HG02852 (cell line): ENCODE results near the gene TBC1D22B.
"Not testable (repeated sequence)": the region's sequence is repeated elsewhere in the genome, so short reads cannot be mapped to it uniquely, and the experiment has no call there.

Experiments used
- ATAC-seq: cut with Tn5 transposase; IDR thresholded peaks from one replicate; pipeline ENCODE4 v1.9.1; 2021; ENCODE audit warnings: mild to moderate bottlenecking, moderate library complexity; ENCODE audit not compliant: unreplicated experiment

The TBC1D22B gene

DNA sequence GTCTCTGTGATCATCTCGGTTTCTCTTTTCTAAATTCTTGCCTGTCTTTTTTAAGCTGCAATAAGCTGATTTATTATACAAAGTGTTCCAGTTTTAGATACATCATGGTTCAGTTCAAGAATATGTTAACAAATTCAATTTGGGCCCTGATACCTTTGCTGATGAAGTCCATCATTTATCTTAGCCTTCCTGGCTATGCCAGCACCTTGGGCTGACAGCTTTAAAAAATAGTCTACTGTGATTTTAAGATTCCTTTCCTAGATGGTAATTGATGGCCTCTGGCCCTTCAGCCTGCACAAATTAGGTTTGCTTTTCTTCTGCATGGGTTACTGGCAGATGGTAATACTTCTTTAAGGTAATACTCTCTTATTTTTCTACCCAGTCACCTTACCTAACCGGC lies 7.4 kb downstream of the TBC1D22B start:
- ATAC-seq = no peak

DNA sequence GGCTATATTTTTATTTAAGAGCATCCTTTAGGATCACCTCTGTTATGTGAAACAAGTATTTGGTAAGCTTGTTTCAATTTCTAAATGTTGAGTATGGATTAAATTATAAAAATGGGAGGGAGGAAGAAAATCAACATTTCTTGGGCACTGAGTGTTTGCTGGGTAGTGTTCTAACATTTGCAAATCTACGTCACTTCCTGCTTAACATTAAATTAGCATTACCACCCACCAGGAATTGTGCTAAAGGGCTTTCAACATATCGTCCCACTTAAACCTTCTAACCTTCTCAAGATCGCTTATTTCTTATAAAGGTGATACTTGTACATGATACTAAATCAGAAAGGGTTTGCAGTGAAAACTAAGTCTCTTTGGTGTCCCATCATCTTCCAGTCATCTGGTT lies 8.3 kb downstream of the TBC1D22B start:
- ATAC-seq = no peak

DNA sequence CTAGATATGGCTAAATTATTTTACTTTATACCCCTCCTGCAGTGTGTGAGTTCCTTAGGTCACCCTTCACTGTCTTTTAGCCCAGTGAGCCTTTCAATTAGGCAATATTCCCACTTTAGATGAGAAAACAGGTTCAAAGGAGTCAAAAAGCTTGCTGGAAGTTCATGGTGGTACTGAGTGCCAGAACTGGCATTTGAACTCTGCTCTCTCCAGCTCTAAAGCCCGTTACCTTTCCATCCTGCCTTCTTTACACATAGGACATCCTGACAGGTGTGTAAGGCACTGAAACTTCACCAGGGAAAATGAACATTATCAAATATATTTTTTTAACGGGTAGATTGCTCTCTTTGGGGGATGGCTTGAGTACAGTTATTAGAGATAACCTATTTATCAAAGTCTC lies 11.5 kb downstream of the TBC1D22B start:
- no peak for ATAC-seq

DNA sequence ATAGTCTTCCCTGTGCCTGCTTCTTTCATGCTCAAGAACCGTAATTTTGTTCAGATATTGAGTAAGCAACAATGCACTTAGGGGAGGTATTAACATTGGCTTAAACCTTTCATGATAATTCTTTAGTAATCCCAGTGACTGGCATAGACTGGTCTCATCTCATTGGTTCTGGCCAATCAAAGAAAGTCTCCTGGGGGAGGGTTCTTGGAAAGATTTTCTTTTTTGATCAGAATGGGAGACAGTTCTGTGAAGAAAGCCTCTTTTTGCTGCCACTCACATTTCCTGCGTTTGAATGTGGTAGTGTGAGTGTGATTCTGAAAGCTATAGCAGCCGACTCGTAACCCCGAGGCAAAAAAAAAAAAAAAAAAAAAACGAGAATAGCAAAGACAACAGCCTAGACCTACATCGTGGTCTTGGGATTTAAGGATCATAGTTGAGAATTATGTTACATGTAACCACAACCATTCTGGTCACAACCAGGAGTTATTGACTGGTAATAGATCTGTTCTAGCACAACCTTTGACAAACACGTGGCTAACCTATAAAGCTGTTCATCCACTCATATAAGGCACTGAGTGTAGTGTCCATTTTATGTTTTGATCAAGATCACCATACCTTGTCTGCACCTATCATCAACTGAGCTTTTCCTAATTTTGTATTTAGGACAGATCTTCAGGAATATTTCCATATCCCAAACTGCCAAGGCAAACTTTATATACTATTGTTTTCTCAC lies 15.4 kb downstream of the TBC1D22B start:
- ATAC-seq = no peak

DNA sequence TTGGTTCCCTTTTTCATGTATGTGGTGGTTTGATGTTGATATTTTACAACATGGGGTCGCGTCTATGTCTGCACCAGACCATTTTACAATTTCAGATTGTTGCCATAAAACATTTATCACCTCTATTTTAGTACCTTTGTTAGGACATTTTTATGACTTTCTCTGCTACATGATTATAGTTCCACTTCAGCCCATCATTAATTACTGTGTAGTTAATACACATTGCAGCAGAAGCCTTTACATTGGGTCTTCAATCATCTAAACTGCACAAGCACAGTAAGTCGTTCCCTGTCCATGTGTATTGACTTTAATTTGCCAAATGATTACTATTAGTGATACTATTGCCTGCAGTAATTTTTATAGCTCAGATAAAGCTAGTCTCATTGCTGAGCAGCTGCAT lies 16.1 kb downstream of the TBC1D22B start:
- ATAC-seq = no peak

DNA sequence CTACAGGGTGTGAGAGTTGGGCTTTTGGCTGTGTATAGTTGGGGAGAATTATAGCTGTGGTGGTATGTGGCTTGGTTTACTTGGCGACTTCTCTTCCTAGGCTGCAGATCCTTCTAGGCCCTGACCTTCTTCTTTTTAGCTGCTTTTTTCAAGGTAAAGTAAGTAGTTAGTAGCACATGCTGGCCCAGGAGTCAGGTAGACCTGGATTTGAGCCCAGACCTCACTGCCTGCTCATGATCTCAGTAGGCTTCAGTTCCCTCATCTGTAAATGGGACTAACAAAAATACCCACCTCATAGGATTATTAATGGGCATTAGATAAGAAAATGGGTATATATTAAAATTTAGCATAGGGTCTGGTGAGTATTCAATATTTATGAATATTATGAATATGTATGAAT lies 17.8 kb downstream of the TBC1D22B start:
- ATAC-seq = no peak

DNA sequence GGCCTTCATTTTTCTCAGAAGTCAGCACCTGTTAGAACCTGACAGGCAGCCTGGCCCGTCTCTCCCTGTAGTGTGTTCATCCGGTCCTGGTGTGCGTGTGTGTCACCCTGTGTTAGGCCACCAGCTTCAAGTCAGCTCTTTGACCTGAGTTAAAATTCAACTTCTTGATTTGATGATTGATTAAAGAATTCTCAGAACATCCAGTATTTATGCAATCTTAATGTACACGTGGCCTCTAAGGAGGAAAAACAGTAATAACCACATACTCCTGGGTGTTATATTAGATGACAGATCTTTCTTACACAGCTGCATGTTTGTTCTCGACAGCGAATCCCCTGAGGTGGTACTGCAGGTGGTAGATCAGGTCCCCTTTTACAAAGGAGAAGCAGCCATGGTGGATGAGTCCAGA lies 19.4 kb downstream of the TBC1D22B start:
- ATAC-seq = no peak

DNA sequence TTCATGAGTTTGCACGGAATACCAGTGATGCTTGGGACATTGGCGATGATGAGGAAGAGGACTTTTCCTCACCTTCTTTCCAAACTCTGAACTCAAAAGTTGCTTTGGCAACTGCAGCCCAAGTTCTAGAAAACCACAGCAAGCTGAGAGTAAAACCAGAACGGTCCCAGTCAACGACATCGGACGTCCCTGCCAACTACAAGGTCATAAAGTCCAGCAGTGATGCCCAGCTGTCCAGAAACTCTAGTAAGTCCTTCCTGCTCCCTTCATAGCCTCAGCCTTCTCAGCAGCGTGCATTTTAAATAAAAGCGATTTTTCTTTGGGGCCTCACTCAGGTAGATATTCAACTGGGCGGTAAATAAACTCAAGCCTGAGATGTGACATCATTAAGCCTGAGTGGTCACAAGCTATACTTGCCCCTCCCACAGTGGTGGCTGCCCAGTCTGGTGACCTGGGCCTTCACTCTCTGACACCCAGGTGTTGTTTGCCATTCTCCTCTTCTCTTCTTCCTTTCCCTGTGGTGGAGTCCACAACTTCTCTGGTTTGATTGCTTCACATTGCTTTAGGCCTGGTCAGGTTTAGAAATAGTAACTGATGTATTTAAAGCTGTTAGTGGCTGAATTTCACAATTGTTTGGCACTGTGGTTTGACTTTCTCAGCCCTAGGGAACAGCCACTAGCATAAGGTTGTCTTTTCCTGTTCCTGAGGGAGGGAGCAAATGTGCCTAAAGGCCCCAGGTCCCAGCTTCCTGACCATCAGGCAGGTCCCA lies 22.0 kb downstream of the TBC1D22B start:
- no peak for ATAC-seq

DNA sequence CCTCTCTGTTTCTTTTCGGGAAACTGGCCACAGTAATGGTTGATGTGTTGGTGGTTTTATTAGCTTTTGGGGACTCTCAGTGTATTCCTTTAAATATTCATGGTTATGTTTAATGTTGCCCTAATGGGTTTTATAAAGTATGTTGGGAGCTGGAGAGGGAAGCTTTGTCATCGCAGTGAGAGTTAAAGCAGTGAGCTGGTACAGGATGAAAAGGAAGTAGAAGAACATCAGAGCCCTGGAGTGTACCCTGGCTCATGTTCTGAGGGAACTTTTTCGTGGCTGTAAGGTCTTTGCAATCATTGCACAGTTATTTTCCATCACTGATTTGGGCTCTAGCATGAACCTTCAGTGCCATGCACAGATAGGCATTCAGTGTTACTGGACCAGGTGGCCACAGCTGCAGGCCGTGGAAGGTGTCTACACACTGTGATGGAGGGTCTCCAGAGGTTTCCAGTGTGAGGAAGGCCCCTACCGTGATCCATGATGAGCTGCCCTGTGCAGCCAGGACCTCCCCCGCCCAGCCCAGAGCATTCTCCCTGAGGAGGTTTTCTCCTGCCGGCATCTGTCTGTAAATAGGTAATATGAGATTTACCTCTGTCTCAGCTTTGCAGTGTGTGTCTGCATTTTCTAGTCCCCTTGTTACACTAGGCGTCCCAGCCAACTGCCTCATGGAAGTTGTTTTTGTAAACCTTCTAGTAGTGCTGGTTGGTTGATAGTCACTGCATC lies 22.8 kb downstream of the TBC1D22B start:
- ATAC-seq = no peak

DNA sequence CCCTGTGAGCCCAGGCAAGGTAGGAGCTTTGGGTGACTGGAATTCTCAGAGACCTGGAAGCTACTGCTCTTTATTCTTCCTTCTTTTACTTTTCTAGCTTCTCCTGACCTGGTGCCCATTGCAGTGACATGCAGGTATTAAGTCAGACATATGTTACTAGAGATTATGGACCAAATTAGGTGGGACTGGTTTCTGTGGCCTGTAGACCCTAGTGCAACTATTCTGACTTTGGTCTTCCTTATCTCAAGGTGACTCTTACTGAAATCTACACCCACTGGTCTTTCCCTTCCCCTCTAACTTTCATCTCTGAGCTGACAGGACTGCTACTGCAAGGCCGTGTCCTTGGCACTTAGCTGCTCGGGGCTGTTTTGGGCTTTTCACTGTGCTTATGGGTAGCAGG lies 24.8 kb downstream of the TBC1D22B start:
- ATAC-seq = no peak

DNA sequence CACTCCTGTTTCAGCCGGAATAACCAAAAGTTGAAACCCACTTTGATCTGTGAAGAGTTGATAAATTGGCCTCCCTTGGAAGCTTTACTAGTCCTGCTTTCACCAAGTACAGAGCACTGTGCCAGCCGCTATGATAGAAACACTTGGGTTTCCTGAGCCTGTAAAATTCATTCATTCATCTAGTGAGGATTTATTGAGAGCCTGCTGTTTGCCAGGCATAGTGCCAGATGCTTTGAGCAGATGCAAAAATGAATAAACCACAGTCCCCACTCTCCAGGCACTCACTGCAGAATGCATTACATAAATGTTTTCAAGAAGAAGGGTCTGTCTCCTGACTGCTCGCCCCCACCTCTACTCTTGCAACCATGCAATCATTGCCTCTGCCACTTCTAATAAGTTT lies 25.7 kb downstream of the TBC1D22B start:
- no peak for ATAC-seq

DNA sequence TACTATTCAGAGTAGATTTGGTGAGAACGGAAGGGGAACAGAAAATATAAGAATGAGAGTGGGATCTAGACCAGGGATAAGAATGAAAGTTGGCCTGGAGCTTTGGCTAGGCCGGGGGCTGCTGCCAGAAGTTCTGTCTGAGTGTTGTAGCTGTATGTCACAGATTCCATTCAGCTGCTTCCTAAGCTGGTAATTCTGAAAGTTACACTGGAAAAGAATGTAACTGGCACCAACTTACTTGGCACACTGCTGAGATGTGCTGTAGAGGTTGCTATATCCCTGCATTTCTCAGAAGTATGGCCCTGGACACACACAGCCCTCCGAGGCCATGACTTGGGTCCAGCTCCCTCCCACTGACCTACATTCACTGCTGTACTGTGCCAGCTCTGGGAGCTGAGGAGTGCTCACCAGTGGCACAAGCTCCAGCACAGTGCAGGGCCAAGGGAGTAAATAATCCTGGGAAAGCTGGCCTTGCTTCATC lies 26.1 kb downstream of the TBC1D22B start:
- ATAC-seq = no peak

DNA sequence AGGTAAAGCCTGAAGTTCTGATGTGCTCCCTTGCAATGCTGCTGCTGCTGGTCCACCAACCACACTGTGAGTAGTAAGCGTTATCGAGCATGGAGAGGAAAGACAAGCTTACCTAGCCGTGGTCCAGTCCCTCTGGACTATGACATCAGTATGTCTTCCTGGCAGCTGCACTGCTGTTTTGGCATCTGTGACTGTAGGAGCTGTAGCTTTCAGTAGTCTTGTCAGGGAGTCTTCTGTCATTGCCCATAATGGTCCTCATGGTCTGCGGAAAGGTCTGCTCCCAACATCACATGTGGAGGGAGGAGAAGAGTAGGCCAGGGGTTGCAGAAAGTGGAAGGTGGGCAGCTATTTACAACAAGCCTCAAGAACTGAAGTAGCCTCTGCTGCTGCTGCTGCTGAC lies 27.2 kb downstream of the TBC1D22B start:
- no peak for ATAC-seq

DNA sequence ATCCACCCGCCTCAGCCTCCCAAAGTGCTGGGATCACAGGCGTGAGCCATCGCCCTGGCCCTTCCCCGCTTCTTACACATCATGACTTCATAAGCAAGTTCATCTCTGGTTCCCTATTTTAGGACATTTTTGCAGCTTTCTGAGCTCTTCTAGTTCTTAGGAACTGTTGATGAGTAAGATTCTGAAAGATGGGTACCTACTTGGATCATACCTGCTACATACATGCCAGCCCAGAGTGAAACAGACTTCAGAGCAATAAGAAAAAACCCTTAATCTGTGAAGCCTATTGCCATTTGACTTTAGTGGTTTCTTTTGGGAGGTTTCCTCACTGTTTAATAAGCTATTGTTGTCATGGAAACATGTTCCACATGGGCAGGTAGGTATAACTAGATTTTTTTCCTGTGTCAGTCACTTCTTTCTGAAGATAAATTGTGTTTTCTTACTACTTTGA lies 28.3 kb downstream of the TBC1D22B start:
- ATAC-seq = no peak

DNA sequence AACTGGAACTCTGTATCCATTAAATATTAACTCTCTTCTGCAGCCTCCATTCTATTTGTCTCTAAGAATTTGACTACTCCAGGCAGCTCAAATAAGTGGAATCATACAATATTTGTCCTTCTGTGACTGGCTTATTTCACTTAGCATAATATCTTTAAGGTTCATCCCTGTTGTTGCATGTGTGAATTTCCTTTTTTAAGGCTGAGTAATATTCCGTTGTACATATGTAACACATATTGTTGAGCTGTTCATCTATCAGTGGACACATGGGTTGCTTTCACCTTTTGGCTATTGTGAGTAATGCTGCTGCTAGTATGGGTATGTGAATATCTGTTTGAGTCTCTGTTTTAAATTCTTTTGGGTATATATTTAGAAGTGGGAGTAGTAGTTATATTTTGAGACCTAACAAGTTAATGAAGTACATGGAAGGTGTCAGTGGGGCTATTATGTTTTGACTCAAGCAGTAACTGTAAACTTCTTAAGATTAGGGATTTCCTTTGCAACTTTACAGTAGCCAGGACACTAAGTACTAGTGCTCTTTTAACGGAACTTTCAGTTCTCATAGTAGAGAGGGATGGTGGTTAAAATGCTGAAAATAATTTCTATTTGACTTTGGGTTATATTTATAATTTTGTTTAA lies 30.1 kb downstream of the TBC1D22B start:
- ATAC-seq = peak; percentile 54

DNA sequence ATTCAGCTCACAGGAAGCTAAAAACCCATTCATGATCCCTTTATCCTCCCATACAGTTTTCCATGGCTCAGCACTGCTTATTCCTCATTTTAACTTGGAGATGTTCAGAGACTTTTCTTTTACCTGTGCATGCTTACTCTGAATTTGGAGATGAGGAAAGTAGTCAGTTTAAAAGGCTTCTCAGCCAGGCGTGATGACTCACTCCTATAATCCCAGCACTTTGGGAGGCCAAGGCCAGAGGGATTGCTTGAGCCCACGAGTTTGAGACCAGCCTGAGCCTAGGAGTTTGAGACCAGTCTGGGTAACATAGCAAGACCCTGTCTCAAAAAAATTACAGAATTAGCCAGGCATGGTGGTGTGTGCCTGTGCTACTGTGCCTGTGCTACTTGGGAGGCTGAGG lies 30.7 kb downstream of the TBC1D22B start:
- ATAC-seq = no peak

DNA sequence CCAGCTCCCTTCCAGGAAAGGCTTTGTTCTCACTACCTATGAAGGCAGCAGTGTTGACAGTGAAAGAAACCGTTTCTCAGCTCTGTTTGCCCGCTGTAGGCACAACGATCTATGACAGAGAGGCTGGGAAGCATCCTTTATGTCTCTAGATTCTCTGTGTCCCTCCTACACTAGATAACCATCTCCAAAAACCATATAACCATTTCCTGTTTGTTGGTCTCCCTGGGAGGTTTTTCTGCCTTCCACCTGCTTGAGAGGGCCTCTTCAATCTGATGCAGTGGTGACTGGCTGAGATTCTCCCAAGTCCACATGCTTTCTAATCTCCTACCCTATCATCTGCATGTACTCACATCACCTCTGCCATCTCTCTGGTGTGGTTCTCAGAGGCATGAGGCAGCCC lies 32.4 kb downstream of the TBC1D22B start:
- ATAC-seq = no peak

DNA sequence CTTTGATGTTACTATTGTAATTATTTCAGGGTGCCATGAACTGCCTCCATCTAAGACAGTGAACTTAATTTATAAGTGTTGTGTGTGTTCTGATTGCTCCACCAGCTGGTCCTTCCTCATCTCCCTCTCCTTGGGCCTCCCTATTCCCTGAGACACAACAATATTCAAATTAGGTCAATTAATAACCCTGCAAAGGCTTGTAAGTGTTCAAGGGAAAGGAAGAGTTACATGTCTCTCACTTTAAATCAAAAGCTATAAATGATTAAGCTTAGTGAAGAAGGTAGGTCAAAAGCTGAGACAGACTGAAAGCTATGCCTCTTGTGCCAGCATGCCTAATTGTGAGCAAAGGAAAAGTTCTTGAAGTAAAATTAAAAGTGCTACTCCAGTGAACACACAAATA lies 35.9 kb downstream of the TBC1D22B start:
- no peak for ATAC-seq

DNA sequence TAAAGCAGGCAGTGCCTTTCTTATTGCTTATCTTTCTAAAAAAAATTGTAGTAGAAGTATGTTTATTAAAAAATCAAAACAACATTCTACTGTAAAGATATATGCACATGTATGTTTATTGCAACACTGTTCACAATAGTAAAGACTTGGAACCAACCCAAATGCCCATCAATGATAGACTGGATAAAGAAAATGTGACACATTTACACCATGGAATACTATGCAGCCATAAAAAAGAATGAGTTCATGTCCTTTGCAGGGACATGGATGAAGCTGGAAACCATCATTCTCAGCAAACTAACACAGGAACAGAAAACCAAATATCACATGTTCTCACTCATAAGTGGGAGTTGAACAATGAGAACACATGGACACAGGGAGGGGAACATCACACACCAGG lies 40.1 kb downstream of the TBC1D22B start:
- not testable (repeated sequence) for ATAC-seq

DNA sequence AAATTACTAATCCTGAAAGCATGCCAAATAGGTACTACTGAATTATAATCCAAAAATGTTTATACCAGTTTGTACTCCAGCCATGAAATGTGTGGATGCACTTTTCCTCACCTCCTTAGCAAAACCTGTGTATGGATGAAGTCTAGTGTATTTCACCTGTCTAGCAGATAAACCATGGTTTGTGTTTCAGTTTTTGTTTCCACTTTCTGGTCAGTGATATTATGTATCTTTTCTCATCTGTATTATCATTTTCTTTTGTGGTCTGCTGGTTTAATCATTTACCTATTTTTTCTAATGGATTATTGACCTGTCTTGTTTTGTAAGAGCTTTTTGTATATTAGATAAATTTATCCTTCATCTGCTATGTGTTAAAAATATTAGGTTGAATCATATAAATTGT lies 41.4 kb downstream of the TBC1D22B start:
- no peak for ATAC-seq

DNA sequence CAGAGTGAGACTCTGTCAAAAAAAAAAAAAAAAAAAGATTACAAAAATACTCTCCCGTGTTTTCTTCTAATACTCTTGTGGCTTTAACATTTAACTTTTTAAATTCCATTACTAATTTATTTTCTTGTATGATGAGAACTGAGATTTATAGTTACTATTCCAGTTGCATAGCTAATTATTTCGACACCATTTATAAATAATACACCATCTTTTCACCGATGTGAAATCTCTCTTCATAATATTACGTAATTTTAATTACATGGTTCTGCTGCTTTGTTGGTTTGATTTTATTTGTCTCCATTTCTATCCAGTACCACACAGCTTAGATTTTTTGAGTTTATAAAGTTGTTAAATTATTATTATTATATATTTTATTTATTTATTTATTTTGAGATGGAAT lies 42.4 kb downstream of the TBC1D22B start:
- no peak for ATAC-seq
